Testis (tissue), 2 donors: Measurements from ENCODE around the gene IRS1.

Experiments used
- CTCF ChIP-seq, 3 experiments: fragments of 450-650 bp in 2 of 3; fragments of 200-600 bp in 1 of 3; sonication (generic) in 1 of 3; IDR thresholded peaks; one replicate each; pipeline ENCODE4 v1.5.1; 2016 to 2019; ENCODE audit warnings: antibody characterized with exemption in 3 of 3, mild to moderate bottlenecking in 2 of 3, moderate library complexity in 1 of 3
- POLR2A ChIP-seq: fragments of 450-650 bp; IDR thresholded peaks from one replicate; pipeline ENCODE4 v1.6.1; 2017; ENCODE audit warnings: antibody characterized with exemption, mild to moderate bottlenecking, moderate library complexity

GRCh38 chr2:226839951-226840350 lies 40.3 kb upstream of the IRS1 start:
- TF ChIP-seq CTCF (IDR thresholded peaks at IDR 0.05) (no peak), POLR2A (no peak)
